Esophagus squamous epithelium (tissue), 5 donors: ENCODE results near the gene MAP3K5. TPM values are rescaled to one million over a fixed set of nuclear protein-coding genes. Genes with fewer than 3 reads are reported as not detected.

Source experiments
- DNase-seq: peaks from one replicate; lab custom pipeline; 2025; lab: John Stamatoyannopoulos, UW
- H3K27ac ChIP-seq, 4 donors: fragments of 200-600 bp; sonication (generic); one replicate each; pipeline ENCODE4 v1.5.1; 2016 to 2019; ENCODE audit warnings: mild to moderate bottlenecking in 1 of 4
- H3K27me3 ChIP-seq, 4 donors: fragments of 200-600 bp; sonication (generic); 1 replicate in 3 of 4; 2 replicates in 1 of 4; pipeline versions ENCODE4 v1.5.1 to v1.6.0; 2017 to 2021; ENCODE audit warnings: antibody characterized with exemption in 1 of 4
- H3K36me3 ChIP-seq, 3 donors: fragments of 200-600 bp; sonication (generic); one replicate each; pipeline ENCODE4 v1.5.1; 2016 to 2019
- H3K4me1 ChIP-seq, 3 donors: fragments of 200-600 bp; sonication (generic); one replicate each; pipeline ENCODE4 v1.5.1; 2017 to 2019
- H3K4me3 ChIP-seq, 4 donors: fragments of 200-600 bp; sonication (generic); 1 replicate in 3 of 4; 2 replicates in 1 of 4; pipeline ENCODE4 v1.5.1; 2016 to 2019; ENCODE audit warnings: mild to moderate bottlenecking in 2 of 4, moderate library complexity in 1 of 4
- H3K9me3 ChIP-seq, 3 donors: fragments of 200-600 bp; sonication (generic); one replicate each; pipeline ENCODE4 v1.5.1; 2016 to 2019
- POLR2A ChIP-seq, 4 donors: fragments of 450-650 bp; IDR thresholded peaks; one replicate each; pipeline ENCODE4 v1.6.1; 2017; ENCODE audit warnings: antibody characterized with exemption in 4 of 4, mild to moderate bottlenecking in 4 of 4, moderate library complexity in 3 of 4
- WGBS, 2 donors: methylation state at CpG; one replicate each; pipeline ENCODE4 v1.1.5; 2018; 5-methylcytosine and 5-hydroxymethylcytosine counted together
- intact Hi-C: fragments of 100-400 bp; cut with DNase I; formaldehyde crosslinking; loops from one replicate; pipeline ENCODE4 v1.15.0; 2022
- total RNA-seq, 4 donors: library from RNA; depleted of rRNA; stranded (reverse); fragments of >200 nt; gene quantifications; one replicate each; pipeline ENCODE4 v1.1.0, GENCODE V29; 2016
- TF ChIP-seq, protein P1 (sequence below), 6 experiments: fragments of 450-650 bp in 4 of 6; fragments of 200-600 bp in 2 of 6; sonication (generic) in 2 of 6; IDR thresholded peaks; one replicate each; pipeline ENCODE4 v1.5.1; 2016 to 2019; ENCODE audit warnings: antibody characterized with exemption in 6 of 6, mild to moderate bottlenecking in 4 of 6, moderate library complexity in 4 of 6
- donor health status: DM: yes; HTN: yes; CAD: no.

Gene MAP3K5
- total RNA-seq, 4 donors from 2014 or later, result 9.2 to 22.9 (median 20.9) TPM

DNA sequence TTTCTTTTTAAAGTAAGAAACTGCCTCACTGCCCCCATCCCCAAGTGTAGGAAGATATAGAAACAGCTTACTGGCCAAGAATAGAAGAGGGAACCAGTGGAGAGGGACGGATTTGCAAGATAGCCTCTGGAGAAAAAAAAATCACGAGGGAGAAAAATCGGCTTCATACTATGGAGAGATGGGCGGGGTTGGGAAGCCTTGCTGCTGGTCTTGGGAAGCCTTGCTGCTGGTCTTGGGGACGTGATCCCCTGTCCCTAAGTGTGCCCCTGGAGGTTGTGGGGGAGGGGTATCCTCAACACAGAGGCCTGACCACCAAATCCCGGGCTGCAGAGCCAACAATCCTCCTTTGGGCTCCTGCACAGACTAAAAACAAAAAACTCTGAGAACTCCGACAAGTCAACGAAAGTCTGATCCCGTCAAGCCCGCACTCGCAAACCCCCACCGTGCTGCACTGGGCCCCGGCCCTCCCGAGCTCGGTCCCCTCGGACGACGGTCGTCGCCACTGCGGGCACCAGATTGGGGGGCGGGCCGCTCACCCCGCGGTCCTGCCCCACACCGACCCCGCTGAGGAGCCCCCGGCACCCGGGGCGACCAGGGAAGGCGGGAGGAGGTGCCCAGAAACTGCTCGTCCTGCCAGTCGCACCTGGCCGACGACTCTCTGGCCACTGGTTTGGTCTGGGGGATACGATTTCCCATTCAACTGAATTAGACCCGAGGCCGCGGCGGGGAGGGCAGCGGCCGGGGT lies 242.8 kb downstream of the MAP3K5 start:
- H3K27ac ChIP-seq, result peak overlapping the region; percentile 79 to 92 (median 87)
- peaks cover 0 to 27% (median 0%) of the 10 kb centered on the region in 4 donors for H3K27me3 ChIP-seq
- TF ChIP-seq POLR2A (IDR thresholded peaks at IDR 0.05), result no peak
- TF ChIP-seq, protein P1, sequence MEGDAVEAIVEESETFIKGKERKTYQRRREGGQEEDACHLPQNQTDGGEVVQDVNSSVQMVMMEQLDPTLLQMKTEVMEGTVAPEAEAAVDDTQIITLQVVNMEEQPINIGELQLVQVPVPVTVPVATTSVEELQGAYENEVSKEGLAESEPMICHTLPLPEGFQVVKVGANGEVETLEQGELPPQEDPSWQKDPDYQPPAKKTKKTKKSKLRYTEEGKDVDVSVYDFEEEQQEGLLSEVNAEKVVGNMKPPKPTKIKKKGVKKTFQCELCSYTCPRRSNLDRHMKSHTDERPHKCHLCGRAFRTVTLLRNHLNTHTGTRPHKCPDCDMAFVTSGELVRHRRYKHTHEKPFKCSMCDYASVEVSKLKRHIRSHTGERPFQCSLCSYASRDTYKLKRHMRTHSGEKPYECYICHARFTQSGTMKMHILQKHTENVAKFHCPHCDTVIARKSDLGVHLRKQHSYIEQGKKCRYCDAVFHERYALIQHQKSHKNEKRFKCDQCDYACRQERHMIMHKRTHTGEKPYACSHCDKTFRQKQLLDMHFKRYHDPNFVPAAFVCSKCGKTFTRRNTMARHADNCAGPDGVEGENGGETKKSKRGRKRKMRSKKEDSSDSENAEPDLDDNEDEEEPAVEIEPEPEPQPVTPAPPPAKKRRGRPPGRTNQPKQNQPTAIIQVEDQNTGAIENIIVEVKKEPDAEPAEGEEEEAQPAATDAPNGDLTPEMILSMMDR (IDR thresholded peaks at IDR 0.05), result no peak
- peaks cover 0 to 29% (median 3%) of the 10 kb centered on the region in 3 donors for H3K4me1 ChIP-seq
- H3K9me3 ChIP-seq, result no peaks in the 10 kb centered on the region
- H3K36me3 ChIP-seq, result no peaks in the 10 kb centered on the region
- intact Hi-C loops, result loop anchor here (10.0 kb wide), 1 partner anchor 175 kb away; no protein-coding TSS in a partner anchor
- peak overlapping the region; percentile 56 to 91 (median 73) for H3K4me3 ChIP-seq
- 5% methylated on average over 7 to 10 of the region's 42 CpGs for WGBS, 2 donors
- DNase-seq, result no peak

DNA sequence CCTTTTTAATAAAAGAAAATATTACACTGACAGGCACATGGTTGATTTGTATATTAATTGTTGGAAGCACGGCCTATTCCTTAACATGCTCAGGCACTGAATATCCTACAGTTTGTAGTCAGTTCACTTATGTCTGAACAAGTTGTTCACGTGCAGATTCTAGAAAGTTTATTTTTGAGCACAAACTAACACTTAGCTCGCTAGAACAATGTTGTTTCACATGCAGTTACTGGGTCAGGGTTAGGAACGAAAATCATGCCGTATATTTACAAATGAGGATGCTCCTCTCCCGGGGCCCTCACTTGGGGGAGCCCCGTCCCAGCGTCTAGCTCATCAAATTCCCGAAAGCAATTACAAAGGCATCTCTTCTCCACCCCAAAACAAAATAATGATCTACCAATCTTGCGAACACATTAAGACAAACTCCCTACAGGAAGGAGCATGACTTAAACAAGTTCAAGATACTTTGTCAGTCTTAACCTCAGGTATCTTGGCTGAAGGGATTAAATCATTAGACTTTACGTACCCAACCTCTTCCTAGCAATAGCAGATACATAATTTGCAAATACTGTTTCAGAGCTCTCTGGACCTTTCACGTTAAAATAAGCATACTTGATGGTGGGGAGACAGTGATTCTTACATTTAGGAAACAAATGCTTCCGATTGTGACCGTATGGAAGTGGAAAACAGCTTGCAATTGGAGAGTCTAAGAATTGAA lies 243.5 kb downstream of the MAP3K5 start:
- intact Hi-C loops, result loop anchor here (10.0 kb wide), 1 partner anchor 174 kb away; no protein-coding TSS in a partner anchor
- no peak for TF ChIP-seq POLR2A (IDR thresholded peaks at IDR 0.05)
- Histone ChIP-seq H3K27ac (no peak overlapping the region), H3K4me1 (peaks cover 0 to 29% (median 3%) of the 10 kb centered on the region in 3 donors), H3K4me3 (peak overlapping the region; percentile 56 to 91 (median 73)), H3K36me3 (no peaks in the 10 kb centered on the region), H3K9me3 (no peaks in the 10 kb centered on the region), H3K27me3 (peaks cover 0 to 27% (median 0%) of the 10 kb centered on the region in 4 donors)
- DNase-seq, result no peak
- 33 to 50% methylated on average over 13 to 14 of the region's 14 CpGs for WGBS, 2 donors

DNA sequence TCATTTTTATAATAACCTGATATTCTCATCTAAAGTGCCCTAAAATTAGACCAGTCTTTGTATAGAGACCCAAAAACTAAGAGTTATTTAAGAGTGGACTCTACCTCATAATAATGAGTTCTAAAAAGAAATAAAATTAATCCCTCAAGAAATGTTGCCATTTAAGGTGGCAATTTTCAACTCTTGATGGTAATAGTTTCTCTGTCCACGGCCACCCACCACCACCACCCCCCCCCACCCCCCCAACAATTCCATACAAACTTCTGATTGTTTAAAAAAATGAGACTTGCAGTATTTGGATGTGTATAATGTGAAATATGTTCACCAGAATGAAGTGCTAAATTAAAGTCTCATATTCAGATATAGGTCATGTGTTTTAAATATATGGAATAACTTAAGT lies 244.4 kb downstream of the MAP3K5 start:
- Histone ChIP-seq H3K27me3 (peaks cover 0 to 27% (median 0%) of the 10 kb centered on the region in 4 donors), H3K36me3 (no peaks in the 10 kb centered on the region), H3K9me3 (no peaks in the 10 kb centered on the region), H3K4me3 (no peak overlapping the region), H3K4me1 (peaks cover 0 to 29% (median 3%) of the 10 kb centered on the region in 3 donors), H3K27ac (no peak overlapping the region)
- intact Hi-C loops, result loop anchor here (10.0 kb wide), 1 partner anchor 173 kb away; no protein-coding TSS in a partner anchor
- WGBS, 2 donors, result 25 to 71% methylated on average over 1 of the region's 1 CpG
- TF ChIP-seq POLR2A (IDR thresholded peaks at IDR 0.05), result no peak
- TF ChIP-seq, protein P1 (IDR thresholded peaks at IDR 0.05), result no peak
- DNase-seq, result no peak

DNA sequence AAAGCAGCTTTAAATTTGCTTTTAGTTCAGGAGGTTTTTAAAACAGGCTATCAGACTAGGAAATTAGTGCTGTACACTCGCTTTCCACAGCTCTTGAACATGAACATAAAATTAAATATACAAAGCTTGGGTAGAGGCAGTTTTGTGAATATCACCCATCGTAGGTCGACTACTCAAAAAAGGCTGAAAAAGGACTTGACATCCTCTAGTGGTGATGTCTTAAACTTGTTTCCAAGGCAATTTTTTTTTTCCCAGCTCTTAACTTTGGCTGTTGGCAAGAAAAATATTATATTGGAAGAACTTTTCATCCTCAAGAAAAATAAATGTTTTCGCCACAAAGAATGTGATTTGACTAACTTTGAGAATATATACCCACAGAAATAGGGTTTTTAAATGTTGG lies 244.9 kb downstream of the MAP3K5 start:
- no peaks in the 10 kb centered on the region for H3K9me3 ChIP-seq
- no peaks in the 10 kb centered on the region for H3K36me3 ChIP-seq
- H3K27me3 ChIP-seq, result peaks cover 0 to 27% (median 0%) of the 10 kb centered on the region in 4 donors
- H3K4me3 ChIP-seq, result no peak overlapping the region
- peaks cover 0 to 29% (median 3%) of the 10 kb centered on the region in 3 donors for H3K4me1 ChIP-seq
- H3K27ac ChIP-seq, result no peak overlapping the region
- DNase-seq, result no peak
- intact Hi-C loops, result loop anchor here (10.0 kb wide), 1 partner anchor 173 kb away; no protein-coding TSS in a partner anchor
- no peak for TF ChIP-seq POLR2A (IDR thresholded peaks at IDR 0.05)
- TF ChIP-seq, protein P1 (IDR thresholded peaks at IDR 0.05), result peak in 4 of 6 experiments; percentile 50 to 74 (median 56)
- WGBS, 2 donors, result 34 to 37% methylated on average over 4 of the region's 4 CpGs

DNA sequence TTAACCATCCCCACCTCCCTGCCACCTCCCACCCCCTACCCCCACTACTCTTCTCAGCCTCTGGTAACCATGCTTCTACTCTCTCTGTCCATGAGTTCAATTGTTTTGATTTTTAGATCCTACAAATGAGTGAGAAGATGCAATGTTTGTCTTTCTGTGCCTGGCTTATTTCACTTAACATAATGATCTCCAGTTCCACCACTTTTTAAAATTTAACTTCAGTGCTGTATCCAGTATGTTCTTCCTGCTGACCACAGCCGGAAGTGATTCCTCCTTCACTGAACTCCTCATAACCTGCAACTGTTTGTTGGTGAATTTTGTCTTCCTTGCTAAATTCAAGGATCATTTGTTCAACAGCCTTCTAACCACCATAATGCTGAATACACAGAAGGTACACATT lies 245.9 kb downstream of the MAP3K5 start:
- no peaks in the 10 kb centered on the region for H3K9me3 ChIP-seq
- peaks cover 0 to 28% (median 3%) of the 10 kb centered on the region in 3 donors for H3K4me1 ChIP-seq
- DNase-seq, result no peak
- peaks cover 0 to 27% (median 0%) of the 10 kb centered on the region in 4 donors for H3K27me3 ChIP-seq
- 84 to 87% methylated on average over 1 of the region's 1 CpG for WGBS, 2 donors
- H3K4me3 ChIP-seq, result no peak overlapping the region
- no peak overlapping the region for H3K27ac ChIP-seq
- intact Hi-C loops, result loop anchor here (10.0 kb wide), 1 partner anchor 172 kb away; no protein-coding TSS in a partner anchor
- no peaks in the 10 kb centered on the region for H3K36me3 ChIP-seq
- TF ChIP-seq POLR2A (IDR thresholded peaks at IDR 0.05), result no peak
- TF ChIP-seq, protein P1 (IDR thresholded peaks at IDR 0.05), result no peak
